Melanocyte of skin (primary cell): Measurements from ENCODE around the gene ZNF730. TPM values are rescaled to one million over a fixed set of nuclear protein-coding genes. Genes with fewer than 3 reads are reported as not detected.

Experiments used
- total RNA-seq, 2 donors: library from RNA; depleted of rRNA; stranded (reverse); fragments of >200 nt; gene quantifications; 2 replicates each; pipeline ENCODE4 v1.2.3, GENCODE V29; 2012

The ZNF730 gene
- 1 to 10 TPM; 1.0 to 4.7 TPM for total RNA-seq

DNA sequence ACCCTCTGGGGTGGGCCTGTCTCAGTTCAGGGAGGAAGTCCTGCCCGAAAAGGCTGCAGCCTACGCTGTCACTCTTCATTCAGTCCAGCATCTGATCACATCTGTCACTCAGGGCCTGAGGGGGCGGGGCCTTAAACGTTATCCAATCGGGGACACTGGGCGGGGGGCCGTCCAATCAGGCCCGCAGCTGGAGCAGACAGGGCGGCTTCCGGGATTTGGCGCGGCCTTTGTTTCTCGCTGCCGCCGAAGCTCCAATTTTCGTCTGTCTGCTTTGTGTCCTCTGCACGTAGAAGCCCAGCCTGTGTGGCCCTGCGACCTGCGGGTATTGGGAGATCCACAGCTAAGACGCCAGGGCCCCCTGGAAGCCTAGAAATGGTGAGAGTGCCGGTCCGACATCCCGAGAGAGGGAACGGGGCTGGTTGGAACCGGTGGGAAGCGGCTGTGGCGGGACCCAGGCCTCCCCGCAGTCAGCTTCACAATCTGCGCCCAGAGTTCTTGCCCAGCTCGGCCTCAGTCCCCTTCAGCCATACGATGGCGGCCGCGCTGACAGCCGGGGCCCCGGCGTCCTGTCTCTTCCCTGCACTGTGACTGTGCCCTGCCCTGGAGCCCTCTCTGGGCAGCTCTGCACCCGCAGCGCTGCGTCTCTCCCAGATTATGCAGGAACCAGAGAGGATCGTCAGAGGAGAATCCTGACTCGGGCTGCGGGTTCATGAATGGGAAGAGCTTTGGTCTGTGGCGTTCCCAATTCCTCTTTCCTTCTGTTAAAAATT is at the start of gene ZNF730:
ZNF730 (plus strand) TSS at position 224 of the 770 bp plus-strand sequence; CDS start at position 373, 149 bp downstream.

Other genes starting within 250 kb of the ZNF730 start
- gene ZNF728, start 113.8 kb upstream of the ZNF730 start, total RNA-seq = not detected
- 1 to 10 TPM; 4.1 to 8.7 TPM for gene ZNF724, start 133.4 kb downstream of the ZNF730 start, total RNA-seq